ENCODE results near the gene LAMB4.

DNA sequence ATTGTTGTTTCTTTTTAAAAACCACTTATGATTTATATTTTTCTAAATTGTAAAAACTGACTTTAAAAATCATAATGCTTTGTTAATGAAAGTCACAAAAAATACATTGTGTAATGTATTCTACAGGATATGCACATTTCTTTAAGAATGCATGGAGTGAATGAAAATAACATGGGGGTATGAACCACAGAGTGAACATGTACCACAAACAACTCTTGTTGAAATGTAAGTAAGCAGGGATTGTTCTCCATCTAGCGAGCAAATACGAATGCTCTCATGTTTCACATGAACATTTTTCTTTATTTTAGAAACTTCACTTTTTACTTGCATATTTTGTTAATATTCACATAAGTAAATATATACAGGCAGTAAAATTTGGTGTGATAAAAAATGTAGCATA, 35.6 kb upstream of the LAMB4 start:
- TF ChIP-seq, protein P1, sequence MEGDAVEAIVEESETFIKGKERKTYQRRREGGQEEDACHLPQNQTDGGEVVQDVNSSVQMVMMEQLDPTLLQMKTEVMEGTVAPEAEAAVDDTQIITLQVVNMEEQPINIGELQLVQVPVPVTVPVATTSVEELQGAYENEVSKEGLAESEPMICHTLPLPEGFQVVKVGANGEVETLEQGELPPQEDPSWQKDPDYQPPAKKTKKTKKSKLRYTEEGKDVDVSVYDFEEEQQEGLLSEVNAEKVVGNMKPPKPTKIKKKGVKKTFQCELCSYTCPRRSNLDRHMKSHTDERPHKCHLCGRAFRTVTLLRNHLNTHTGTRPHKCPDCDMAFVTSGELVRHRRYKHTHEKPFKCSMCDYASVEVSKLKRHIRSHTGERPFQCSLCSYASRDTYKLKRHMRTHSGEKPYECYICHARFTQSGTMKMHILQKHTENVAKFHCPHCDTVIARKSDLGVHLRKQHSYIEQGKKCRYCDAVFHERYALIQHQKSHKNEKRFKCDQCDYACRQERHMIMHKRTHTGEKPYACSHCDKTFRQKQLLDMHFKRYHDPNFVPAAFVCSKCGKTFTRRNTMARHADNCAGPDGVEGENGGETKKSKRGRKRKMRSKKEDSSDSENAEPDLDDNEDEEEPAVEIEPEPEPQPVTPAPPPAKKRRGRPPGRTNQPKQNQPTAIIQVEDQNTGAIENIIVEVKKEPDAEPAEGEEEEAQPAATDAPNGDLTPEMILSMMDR (IDR thresholded peaks at IDR 0.05) = no peak
- TF ChIP-seq JUN (IDR thresholded peaks at IDR 0.05) (no peak), PHF8 (IDR thresholded peaks at IDR 0.05; ENCODE audit: borderline replicate concordance, low read depth) (no peak), EP300 (IDR thresholded peaks at IDR 0.05) (no peak), TP53 (CRISPR knock-in tag; IDR thresholded peaks at IDR 0.05) (no peak), NFE2L2 (conservative IDR thresholded peaks at IDR 0.05; ENCODE audit: low read length) (no peak), NR3C1 (IDR thresholded peaks at IDR 0.05) (no peak)
- TF ChIP-seq, protein P2, sequence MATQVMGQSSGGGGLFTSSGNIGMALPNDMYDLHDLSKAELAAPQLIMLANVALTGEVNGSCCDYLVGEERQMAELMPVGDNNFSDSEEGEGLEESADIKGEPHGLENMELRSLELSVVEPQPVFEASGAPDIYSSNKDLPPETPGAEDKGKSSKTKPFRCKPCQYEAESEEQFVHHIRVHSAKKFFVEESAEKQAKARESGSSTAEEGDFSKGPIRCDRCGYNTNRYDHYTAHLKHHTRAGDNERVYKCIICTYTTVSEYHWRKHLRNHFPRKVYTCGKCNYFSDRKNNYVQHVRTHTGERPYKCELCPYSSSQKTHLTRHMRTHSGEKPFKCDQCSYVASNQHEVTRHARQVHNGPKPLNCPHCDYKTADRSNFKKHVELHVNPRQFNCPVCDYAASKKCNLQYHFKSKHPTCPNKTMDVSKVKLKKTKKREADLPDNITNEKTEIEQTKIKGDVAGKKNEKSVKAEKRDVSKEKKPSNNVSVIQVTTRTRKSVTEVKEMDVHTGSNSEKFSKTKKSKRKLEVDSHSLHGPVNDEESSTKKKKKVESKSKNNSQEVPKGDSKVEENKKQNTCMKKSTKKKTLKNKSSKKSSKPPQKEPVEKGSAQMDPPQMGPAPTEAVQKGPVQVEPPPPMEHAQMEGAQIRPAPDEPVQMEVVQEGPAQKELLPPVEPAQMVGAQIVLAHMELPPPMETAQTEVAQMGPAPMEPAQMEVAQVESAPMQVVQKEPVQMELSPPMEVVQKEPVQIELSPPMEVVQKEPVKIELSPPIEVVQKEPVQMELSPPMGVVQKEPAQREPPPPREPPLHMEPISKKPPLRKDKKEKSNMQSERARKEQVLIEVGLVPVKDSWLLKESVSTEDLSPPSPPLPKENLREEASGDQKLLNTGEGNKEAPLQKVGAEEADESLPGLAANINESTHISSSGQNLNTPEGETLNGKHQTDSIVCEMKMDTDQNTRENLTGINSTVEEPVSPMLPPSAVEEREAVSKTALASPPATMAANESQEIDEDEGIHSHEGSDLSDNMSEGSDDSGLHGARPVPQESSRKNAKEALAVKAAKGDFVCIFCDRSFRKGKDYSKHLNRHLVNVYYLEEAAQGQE (IDR thresholded peaks at IDR 0.05) = no peak
- TF ChIP-seq, protein P3, sequence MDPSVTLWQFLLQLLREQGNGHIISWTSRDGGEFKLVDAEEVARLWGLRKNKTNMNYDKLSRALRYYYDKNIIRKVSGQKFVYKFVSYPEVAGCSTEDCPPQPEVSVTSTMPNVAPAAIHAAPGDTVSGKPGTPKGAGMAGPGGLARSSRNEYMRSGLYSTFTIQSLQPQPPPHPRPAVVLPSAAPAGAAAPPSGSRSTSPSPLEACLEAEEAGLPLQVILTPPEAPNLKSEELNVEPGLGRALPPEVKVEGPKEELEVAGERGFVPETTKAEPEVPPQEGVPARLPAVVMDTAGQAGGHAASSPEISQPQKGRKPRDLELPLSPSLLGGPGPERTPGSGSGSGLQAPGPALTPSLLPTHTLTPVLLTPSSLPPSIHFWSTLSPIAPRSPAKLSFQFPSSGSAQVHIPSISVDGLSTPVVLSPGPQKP (IDR thresholded peaks at IDR 0.05; ENCODE audit: low read depth, low read length) = no peak

All from A549 (cell line).